Karpas-422 (cell line): ENCODE measurements around the gene RABGEF1. TPM values are rescaled to one million over a fixed set of nuclear protein-coding genes. Genes with fewer than 3 reads are reported as not detected.

ENCODE experiments used
- DNase-seq: peaks from one replicate; pipeline ENCODE4 v3.0.0-alpha.2; 2015
- H2AFZ ChIP-seq: fragments of 200-600 bp; sonication (generic); 2 replicates; pipeline ENCODE4 v1.6.1; 2014; ENCODE audit warnings: antibody characterized with exemption, low read length, mixed read lengths
- H3K27ac ChIP-seq: fragments of 200-600 bp; sonication (generic); 2 replicates; pipeline ENCODE4 v1.5.1; 2014; ENCODE audit warnings: mild to moderate bottlenecking, low read length, moderate library complexity
- H3K27me3 ChIP-seq: fragments of 200-600 bp; sonication (generic); 2 replicates; pipeline ENCODE4 v1.6.1; 2014; ENCODE audit warnings: low read length, mixed read lengths
- H3K36me3 ChIP-seq: fragments of 200-600 bp; sonication (generic); 2 replicates; pipeline ENCODE4 v1.6.1; 2014; ENCODE audit warnings: low read length, mixed read lengths; ENCODE audit not compliant: insufficient read depth
- H3K4me1 ChIP-seq: fragments of 200-600 bp; sonication (generic); 2 replicates; pipeline ENCODE4 v1.6.1; 2014; ENCODE audit warnings: mild to moderate bottlenecking, low read length, mixed read lengths
- H3K4me2 ChIP-seq: fragments of 200-600 bp; sonication (generic); 2 replicates; pipeline ENCODE4 v1.6.1; 2014; ENCODE audit warnings: low read length, low read depth, mild to moderate bottlenecking; ENCODE audit not compliant: poor library complexity, severe bottlenecking
- H3K4me3 ChIP-seq: fragments of 200-600 bp; sonication (generic); 2 replicates; pipeline ENCODE4 v1.5.1; 2014; ENCODE audit warnings: mild to moderate bottlenecking, antibody characterized with exemption, low read length, mixed read lengths
- H3K79me2 ChIP-seq: fragments of 200-600 bp; sonication (generic); 2 replicates; pipeline ENCODE4 v1.6.1; 2014; ENCODE audit warnings: mild to moderate bottlenecking, low read length, mixed read lengths
- H3K9ac ChIP-seq: fragments of 200-600 bp; sonication (generic); 2 replicates; pipeline ENCODE4 v1.6.0; 2014; ENCODE audit warnings: low read length
- H3K9me2 ChIP-seq: fragments of 200-600 bp; sonication (generic), shearing (Covaris generic); replicated peaks from 2 replicates; pipeline ENCODE4 v1.6.0; 2014; ENCODE audit warnings: mild to moderate bottlenecking, low read length, moderate library complexity; ENCODE audit not compliant: insufficient read depth
- H3K9me3 ChIP-seq: fragments of 300-700, 200-600 bp; sonication (generic); 2 replicates; pipeline ENCODE4 v1.6.1; 2014; ENCODE audit warnings: low read length, mixed read lengths
- H4K20me1 ChIP-seq: fragments of 200-600 bp; sonication (generic); 2 replicates; pipeline ENCODE4 v1.6.1; 2014; ENCODE audit warnings: mild to moderate bottlenecking, antibody characterized with exemption, low read length, low read depth; ENCODE audit not compliant: insufficient read depth
- small RNA-seq: library from RNA; depleted of rRNA; stranded (forward); fragments of <200 nt; gene quantifications from one replicate; pipeline ENCODE3, GENCODE V24; 2014
- total RNA-seq: library from RNA; depleted of rRNA; stranded (reverse); fragments of >200 nt; shearing (Covaris generic); gene quantifications from 2 replicates; pipeline ENCODE4 v1.2.3, GENCODE V29; 2014; ENCODE audit warnings: low replicate concordance; rRNA removed

Gene RABGEF1
- total RNA-seq, 1 experiment from 2014 or later: 26.1 TPM

- Histone ChIP-seq H3K9me2 (no peaks in the 10 kb centered on the region), H3K9me3 (no peaks in the 10 kb centered on the region), H3K79me2 (no peaks in the 10 kb centered on the region), H3K4me2 (no peak overlapping the region), H3K4me1 (peaks cover 3% of the 10 kb centered on the region; the same call in 1 of the 2 replicates), H3K9ac (no peak overlapping the region), H3K36me3 (0 out of 2 replicates have a peak, but pooled peaks cover 3% of the 10 kb centered on the region), H3K27ac (no peak overlapping the region), H3K4me3 (no peak overlapping the region), H4K20me1 (no peaks in the 10 kb centered on the region), H3K27me3 (no peaks in the 10 kb centered on the region), H2AFZ (no peak overlapping the region)
- no peak for DNase-seq
Measured at GRCh38 chr7:66859339-66859738, 118.8 kb downstream of the RABGEF1 start.

DNA sequence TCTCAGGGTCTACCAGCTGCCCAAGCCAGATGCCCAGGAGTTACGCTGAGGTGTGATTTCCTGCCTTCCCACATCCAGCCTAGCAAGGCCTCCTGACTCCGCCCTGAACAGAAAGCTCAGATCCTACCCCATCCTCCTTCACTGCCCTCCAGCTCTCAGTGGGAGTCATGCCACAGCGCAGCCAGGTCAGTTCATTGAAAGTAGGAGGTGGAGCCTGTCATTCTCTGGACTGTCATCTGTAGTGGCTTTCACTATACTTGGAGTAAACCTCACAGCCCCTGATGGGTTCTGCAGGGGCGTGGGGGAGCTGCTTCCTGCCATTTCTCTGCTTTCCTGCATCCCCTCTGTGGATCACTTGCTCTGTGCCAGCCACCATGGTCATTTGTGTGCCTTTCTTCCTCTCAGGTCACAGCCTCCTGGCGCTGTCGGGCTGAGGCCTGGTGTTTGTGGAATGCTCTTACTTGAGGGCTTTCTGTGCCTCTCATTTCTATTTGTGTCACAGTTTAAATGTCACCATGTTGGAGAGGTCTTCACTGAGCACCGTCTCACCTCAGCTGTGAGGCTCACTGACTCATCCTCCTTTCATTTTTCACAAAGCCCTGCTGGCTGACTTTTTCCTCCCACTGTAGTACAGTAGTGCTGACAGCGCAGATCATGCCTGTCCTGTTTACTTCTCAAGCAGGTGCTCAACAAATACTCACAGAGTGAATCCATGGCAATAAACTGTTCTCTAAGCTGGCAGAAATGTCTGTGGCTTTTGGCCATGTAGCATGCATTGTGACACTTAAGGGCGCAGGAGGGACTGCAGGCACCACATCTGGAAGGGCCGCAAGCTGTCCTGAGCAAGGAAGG lies 119.5 kb downstream of the RABGEF1 start:
- no peak for DNase-seq
- peaks cover 3% of the 10 kb centered on the region; the same call in 1 of the 2 replicates for H3K4me1 ChIP-seq
- no peak overlapping the region for H3K9ac ChIP-seq

DNA sequence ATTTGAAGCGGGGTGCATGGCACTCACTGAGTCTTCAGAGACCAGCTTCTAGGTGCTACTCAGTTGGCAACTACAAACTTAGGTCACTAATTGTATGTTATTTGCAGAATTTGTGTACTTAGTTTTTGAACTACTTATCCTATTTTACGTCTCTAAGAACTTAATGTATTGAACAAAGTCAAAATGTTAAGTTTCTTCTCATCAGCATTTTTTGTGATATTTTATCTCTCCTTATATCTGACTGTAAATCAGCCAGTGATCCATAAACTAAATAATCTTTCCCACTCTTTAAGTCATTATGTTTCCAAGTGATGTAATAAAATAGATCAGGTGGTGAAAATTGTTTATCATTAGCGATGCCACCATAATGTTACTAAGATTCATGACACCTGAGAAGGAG lies 120.2 kb downstream of the RABGEF1 start:
- H3K9ac ChIP-seq: no peak overlapping the region

More for the DNA sequence above, 119.5 kb downstream of the RABGEF1 start:
- Histone ChIP-seq H3K36me3 (0 out of 2 replicates have a peak, but pooled peaks cover 3% of the 10 kb centered on the region), H3K27me3 (no peaks in the 10 kb centered on the region), H3K27ac (no peak overlapping the region), H3K9me2 (no peaks in the 10 kb centered on the region), H2AFZ (no peak overlapping the region), H3K4me2 (no peak overlapping the region), H4K20me1 (no peaks in the 10 kb centered on the region), H3K9me3 (no peaks in the 10 kb centered on the region), H3K79me2 (no peaks in the 10 kb centered on the region), H3K4me3 (no peak overlapping the region)

More for the DNA sequence above, 120.2 kb downstream of the RABGEF1 start:
- no peaks in the 10 kb centered on the region for H3K9me2 ChIP-seq
- H2AFZ ChIP-seq: no peak overlapping the region
- DNase-seq: no peak
- H3K4me2 ChIP-seq: no peak overlapping the region
- H3K27ac ChIP-seq: no peak overlapping the region
- H4K20me1 ChIP-seq: no peaks in the 10 kb centered on the region
- no peaks in the 10 kb centered on the region for H3K27me3 ChIP-seq
- peaks cover 3% of the 10 kb centered on the region; the same call in 1 of the 2 replicates for H3K4me1 ChIP-seq
- 0 out of 2 replicates have a peak, but pooled peaks cover 3% of the 10 kb centered on the region for H3K36me3 ChIP-seq
- no peak overlapping the region for H3K4me3 ChIP-seq
- H3K79me2 ChIP-seq: no peaks in the 10 kb centered on the region
- H3K9me3 ChIP-seq: no peaks in the 10 kb centered on the region

Small RNA genes lying within 50 kb of the gene (small RNA-seq; reads per million reads assigned to genes)
- 0.28 reads per million for gene AC027644.2

Other genes starting within 250 kb of the RABGEF1 start
- 20.9 and 23.2 TPM in 2 replicates for gene KCTD7, start 111.9 kb upstream of the RABGEF1 start, total RNA-seq
- gene TMEM248, start 180.5 kb downstream of the RABGEF1 start, total RNA-seq: 97.5 and 126 TPM in 2 replicates